HG03558 (cell line): Measurements from ENCODE around the gene ATP5PO.

ENCODE experiments used
- ATAC-seq: cut with Tn5 transposase; IDR thresholded peaks from one replicate; pipeline ENCODE4 v1.9.1; 2021; ENCODE audit warnings: moderate number of reproducible peaks; ENCODE audit not compliant: unreplicated experiment; ENCODE audit errors: extremely low read depth

Gene ATP5PO

GRCh38 chr21:33915368-33916199 is at the start of gene ATP5PO:
Gene ATP5PO, minus strand, starts transcription at chr21:33915804. Its CDS starts 41 bp downstream, at chr21:33915763.
- ATAC-seq, result peak; percentile 97

GRCh38 chr21:33964706-33965325 is 49.2 kb upstream of the ATP5PO start:
- ATAC-seq, result no peak

- ATAC-seq, result no peak
Measured at GRCh38 chr21:33963848-33964555, 48.4 kb upstream of the ATP5PO start.

GRCh38 chr21:33962290-33962689 is 46.7 kb upstream of the ATP5PO start:
- ATAC-seq, result no peak

GRCh38 chr21:33961061-33961460 is 45.5 kb upstream of the ATP5PO start:
- ATAC-seq, result no peak

- ATAC-seq, result no peak
Measured at GRCh38 chr21:33959680-33960079, 44.1 kb upstream of the ATP5PO start.

GRCh38 chr21:33954395-33954794 is 38.8 kb upstream of the ATP5PO start:
- ATAC-seq, result no peak

- no peak for ATAC-seq
Measured at GRCh38 chr21:33951276-33952178, 35.9 kb upstream of the ATP5PO start.

- ATAC-seq, result no peak
Measured at GRCh38 chr21:33950431-33951079, 35.0 kb upstream of the ATP5PO start.

- no peak for ATAC-seq
Measured at GRCh38 chr21:33949516-33950430, 34.2 kb upstream of the ATP5PO start.

- ATAC-seq, result no peak
Measured at GRCh38 chr21:33948951-33949444, 33.4 kb upstream of the ATP5PO start.

- no peak for ATAC-seq
Measured at GRCh38 chr21:33948096-33948950, 32.7 kb upstream of the ATP5PO start.

- ATAC-seq, result peak; percentile 37
Measured at GRCh38 chr21:33947451-33948095, 32.0 kb upstream of the ATP5PO start.

- no peak for ATAC-seq
Measured at GRCh38 chr21:33945652-33946270, 30.2 kb upstream of the ATP5PO start.

GRCh38 chr21:33944185-33944763 is 28.7 kb upstream of the ATP5PO start:
- no peak for ATAC-seq

- no peak for ATAC-seq
Measured at GRCh38 chr21:33943293-33943692, 27.7 kb upstream of the ATP5PO start.
